ENCODE results near the gene FBXO9. TPM values are rescaled to one million over a fixed set of nuclear protein-coding genes. Genes with fewer than 3 reads are reported as not detected.

The FBXO9 gene
- total and polyA plus RNA-seq, 2 of the 8 experiments (the other 6 are each of a cell fraction or from before 2014, with no cell fraction given) = 41.3 to 50.9 TPM

DNA sequence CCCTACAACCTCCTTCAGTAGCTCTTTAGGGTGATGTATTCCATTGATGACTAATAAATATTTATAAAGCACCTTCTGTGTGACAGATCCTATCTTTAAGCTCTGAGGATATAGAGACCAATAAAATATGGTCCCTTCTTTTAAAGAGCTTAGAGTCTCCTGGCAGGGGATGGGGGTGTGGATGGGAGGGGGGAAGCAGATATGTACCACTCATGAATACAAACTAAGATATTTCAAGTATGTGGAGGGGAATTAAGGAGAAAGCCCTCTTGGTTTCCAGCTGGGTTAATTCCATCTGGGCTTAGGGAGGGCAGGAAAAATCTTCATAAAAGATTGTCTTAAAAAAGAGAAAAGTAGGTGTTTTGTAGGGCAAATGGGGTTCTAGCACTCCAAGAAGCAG, 21.6 kb upstream of the FBXO9 start:
- FAIRE-seq = no peak
- H3K9me3 ChIP-seq (ENCODE audit: insufficient read depth in 2 of 2, low read depth in 1 of 2, low read length in 1 of 2) = no peaks in the 10 kb centered on the region
- no peaks in the 10 kb centered on the region for H3K27me3 ChIP-seq (replicated peaks in 1 of 4; ENCODE audit: control insufficient read depth in 3 of 4, extremely low read depth in 1 of 4, insufficient read depth in 3 of 4, low read length in 3 of 4)
- no peaks in the 10 kb centered on the region for H3K23me2 ChIP-seq (ENCODE audit: low read depth, low read length)
- no peak overlapping the region for H4K8ac ChIP-seq (ENCODE audit: extremely low read depth, insufficient read depth, low read length)
- no peak overlapping the region for H2BK120ac ChIP-seq (replicated peaks; ENCODE audit: low read depth, low read length)
- no peak overlapping the region for H2BK15ac ChIP-seq (ENCODE audit: low read length)
- no peak overlapping the region for H2AK5ac ChIP-seq (ENCODE audit: low read depth, low read length)
- no peak overlapping the region for H2BK20ac ChIP-seq (ENCODE audit: low read length)
- no peak overlapping the region for H4K91ac ChIP-seq (replicated peaks; ENCODE audit: insufficient read length, low read length)
- H3K79me1 ChIP-seq (ENCODE audit: low read depth, low read length) = no peaks in the 10 kb centered on the region
- no peak overlapping the region for H3K18ac ChIP-seq (ENCODE audit: extremely low read depth, low read length)
- no peak overlapping the region for H4K5ac ChIP-seq (ENCODE audit: insufficient read length, low read depth, low read length)
- no peak overlapping the region for H3K4me3 ChIP-seq (ENCODE audit: extremely low read depth in 1 of 4, insufficient read depth in 2 of 4, low read depth in 3 of 4, low read length in 4 of 4)
- no peak for DNase-seq (ENCODE audit: low read depth in 1 of 2, low spot score in 2 of 2)
- no peak overlapping the region for H2BK12ac ChIP-seq (ENCODE audit: low read depth, low read length)
- no peak overlapping the region for H2AFZ ChIP-seq (ENCODE audit: low read length)
- CTCF ChIA-PET (ENCODE audit: partially characterized antibody) = interaction anchor here (1.0 to 1.7 kb wide), 5 partner anchors 10 to 48 kb away, joined by 3 to 5 read pairs (median 3); partner anchors contain the start of gene GSTA4
- H3K4ac ChIP-seq (replicated peaks; ENCODE audit: insufficient read length, low read depth, low read length) = no peak overlapping the region
- H3K36me3 ChIP-seq (ENCODE audit: control insufficient read depth in 2 of 4, insufficient read depth in 4 of 4, low read length in 3 of 4) = peaks cover 0 to 15% (median 5%) of the 10 kb centered on the region in 4 experiments; a peak in 5 of 8 replicates
- H3K23ac ChIP-seq (ENCODE audit: insufficient read length) = no peak overlapping the region
- H3K4me1 ChIP-seq (replicated peaks in 1 of 4; ENCODE audit: control insufficient read depth in 3 of 4, insufficient read depth in 4 of 4, low read length in 3 of 4) = peaks cover 0 to 9% (median 5%) of the 10 kb centered on the region in 4 experiments; a peak in 4 of 7 replicates
- H2BK5ac ChIP-seq (ENCODE audit: low read depth, low read length) = no peak overlapping the region
- no peak overlapping the region for H3K27ac ChIP-seq (ENCODE audit: low read depth, low read length)
- H3K14ac ChIP-seq (ENCODE audit: insufficient read length) = no peak overlapping the region
- H3K4me2 ChIP-seq (ENCODE audit: insufficient read depth in 1 of 2, low read depth in 2 of 2, low read length in 2 of 2) = no peak overlapping the region
- no peaks in the 10 kb centered on the region for H4K20me1 ChIP-seq (replicated peaks in 1 of 2; ENCODE audit: control insufficient read depth in 1 of 2, insufficient read depth in 2 of 2, low read length in 2 of 2)
- H3K79me2 ChIP-seq (ENCODE audit: control insufficient read depth in 1 of 2, insufficient read depth in 2 of 2, low read length in 2 of 2) = no peaks in the 10 kb centered on the region
- no peak overlapping the region; a peak in 1 of 7 replicates for H3K9ac ChIP-seq (replicated peaks in 1 of 4; ENCODE audit: extremely low read depth in 1 of 4, low read depth in 3 of 4, low read length in 3 of 4)
- POLR2A ChIA-PET (ENCODE audit: partially characterized antibody) = interaction anchor here (1.0 kb wide), 1 partner anchor 48 kb away, joined by 3 read pairs; the partner anchor contains the start of gene GSTA4
- no peak overlapping the region for H3K56ac ChIP-seq (replicated peaks; ENCODE audit: insufficient read length, low read depth, low read length)
- TF ChIP-seq BACH1 (IDR thresholded peaks at IDR 0.05; ENCODE audit: low read length) = no peak
